ENCODE data around the gene PNPLA7.

DNA sequence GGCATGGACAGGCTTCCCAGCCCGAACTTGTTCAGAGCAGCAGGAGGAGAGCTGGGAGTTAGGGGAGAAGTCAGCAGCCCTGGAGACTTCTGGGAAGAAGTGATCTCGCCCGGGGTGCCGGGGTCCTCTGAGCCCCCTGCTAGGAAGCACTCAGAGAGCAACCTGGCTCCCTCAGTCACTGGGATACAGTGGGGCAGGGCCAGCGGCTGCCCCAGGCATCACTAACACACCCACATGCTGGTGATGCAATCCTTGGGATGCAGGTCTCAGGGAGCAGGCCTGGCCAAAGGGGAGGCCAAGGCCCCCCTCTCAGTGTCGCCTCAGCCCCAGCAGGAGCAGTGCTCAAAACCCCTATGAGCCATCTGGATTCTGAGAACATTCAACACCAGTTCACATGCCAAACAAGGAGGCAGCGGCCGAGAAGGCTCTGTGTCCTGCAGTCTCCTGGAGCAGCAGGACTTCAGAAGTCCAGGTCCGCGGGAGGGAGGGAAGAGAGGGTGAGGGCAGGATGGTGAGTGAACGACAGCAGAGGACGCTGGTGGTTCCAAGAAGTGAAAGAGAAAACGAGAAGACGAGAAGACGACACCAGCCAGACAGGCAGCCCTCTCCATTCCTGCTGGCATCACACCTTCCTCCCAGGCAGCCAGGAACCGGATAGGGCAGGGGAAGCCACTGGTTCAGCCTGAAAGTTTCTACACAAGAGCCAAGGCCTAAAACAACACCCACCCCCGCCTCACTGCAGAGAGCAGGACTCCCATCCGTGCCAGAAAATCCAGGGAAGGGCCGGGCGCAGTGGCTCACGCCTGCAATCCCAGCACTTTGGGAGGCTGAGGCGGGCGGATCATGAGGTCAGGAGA, 2.3 kb downstream of the PNPLA7 start:
- TF ChIP-seq POLR2A (IDR thresholded peaks at IDR 0.05), result no peak
- TF ChIP-seq, protein P1, sequence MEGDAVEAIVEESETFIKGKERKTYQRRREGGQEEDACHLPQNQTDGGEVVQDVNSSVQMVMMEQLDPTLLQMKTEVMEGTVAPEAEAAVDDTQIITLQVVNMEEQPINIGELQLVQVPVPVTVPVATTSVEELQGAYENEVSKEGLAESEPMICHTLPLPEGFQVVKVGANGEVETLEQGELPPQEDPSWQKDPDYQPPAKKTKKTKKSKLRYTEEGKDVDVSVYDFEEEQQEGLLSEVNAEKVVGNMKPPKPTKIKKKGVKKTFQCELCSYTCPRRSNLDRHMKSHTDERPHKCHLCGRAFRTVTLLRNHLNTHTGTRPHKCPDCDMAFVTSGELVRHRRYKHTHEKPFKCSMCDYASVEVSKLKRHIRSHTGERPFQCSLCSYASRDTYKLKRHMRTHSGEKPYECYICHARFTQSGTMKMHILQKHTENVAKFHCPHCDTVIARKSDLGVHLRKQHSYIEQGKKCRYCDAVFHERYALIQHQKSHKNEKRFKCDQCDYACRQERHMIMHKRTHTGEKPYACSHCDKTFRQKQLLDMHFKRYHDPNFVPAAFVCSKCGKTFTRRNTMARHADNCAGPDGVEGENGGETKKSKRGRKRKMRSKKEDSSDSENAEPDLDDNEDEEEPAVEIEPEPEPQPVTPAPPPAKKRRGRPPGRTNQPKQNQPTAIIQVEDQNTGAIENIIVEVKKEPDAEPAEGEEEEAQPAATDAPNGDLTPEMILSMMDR (IDR thresholded peaks at IDR 0.05), result no peak
- no peak for TF ChIP-seq EP300 (IDR thresholded peaks at IDR 0.05)
